Cardiac muscle cell (in vitro differentiated cells and primary cell): Measurements from ENCODE around the gene CRIP1. TPM values are rescaled to one million over a fixed set of nuclear protein-coding genes. Genes with fewer than 3 reads are reported as not detected.

ENCODE experiments used
- DNase-seq, 2 donors: peaks; one replicate each; pipeline versions ENCODE4 v3.0.0 to v3.0.0-alpha.2; 2010 to 2017; ENCODE audit warnings: low read depth in 1 of 2, low spot score in 1 of 2
- H3K27ac ChIP-seq: fragments of 200-600 bp; sonication (generic); 2 replicates; pipeline ENCODE4 v1.5.1; 2016
- H3K27me3 ChIP-seq: fragments of 200-600 bp; sonication (generic); 2 replicates; pipeline ENCODE4 v1.6.0; 2016; ENCODE audit warnings: control low read depth
- H3K36me3 ChIP-seq: fragments of 200-600 bp; sonication (generic); 2 replicates; pipeline ENCODE4 v1.5.1; 2016; ENCODE audit warnings: control low read depth
- H3K4me1 ChIP-seq: fragments of 200-600 bp; sonication (generic); 2 replicates; pipeline ENCODE4 v1.8.1; 2017; ENCODE audit warnings: low read depth, mild to moderate bottlenecking, mixed run types
- H3K4me3 ChIP-seq: fragments of 200-600 bp; sonication (generic); 2 replicates; pipeline ENCODE4 v1.5.1; 2016; ENCODE audit warnings: mild to moderate bottlenecking
- H3K9me3 ChIP-seq: fragments of 200-600 bp; sonication (generic); 2 replicates; pipeline ENCODE4 v1.5.1; 2017; ENCODE audit warnings: low read depth, mild to moderate bottlenecking, control low read depth
- polyA plus RNA-seq: library from polyadenylated mRNA; unstranded; fragments of >200 nt; fragmentation: Nextera tagmentation; extraction: Ambion mirVana; gene quantifications from 2 replicates; pipeline ENCODE4 v1.2.1, GENCODE V29; 2016
- total RNA-seq: library from RNA; depleted of rRNA; stranded (reverse); fragments of >200 nt; gene quantifications from 2 replicates; pipeline ENCODE4 v1.2.3, GENCODE V29; 2016
- TF ChIP-seq, protein P1 (sequence below): IDR thresholded peaks from 2 replicates; pipeline ENCODE4 v1.5.1; 2012; ENCODE audit warnings: low read depth, mild to moderate bottlenecking, low read length

Gene CRIP1
- total and polyA plus RNA-seq, 2 experiments from 2014 or later = 51.1 to 196 TPM

DNA sequence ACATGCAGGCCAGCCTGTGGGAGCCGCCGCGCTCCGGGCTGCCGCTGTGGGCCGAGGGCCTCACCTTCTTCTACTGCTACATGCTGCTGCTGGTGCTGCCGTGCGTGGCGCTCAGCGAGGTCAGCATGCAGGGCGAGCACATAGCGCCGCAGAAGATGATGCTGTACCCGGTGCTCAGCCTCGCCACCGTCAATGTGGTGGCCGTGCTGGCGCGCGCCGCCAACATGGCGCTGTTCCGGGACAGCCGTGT, 42.6 kb downstream of the CRIP1 start:
- Histone ChIP-seq H3K4me3 (no peak overlapping the region), H3K36me3 (no peaks in the 10 kb centered on the region)

DNA sequence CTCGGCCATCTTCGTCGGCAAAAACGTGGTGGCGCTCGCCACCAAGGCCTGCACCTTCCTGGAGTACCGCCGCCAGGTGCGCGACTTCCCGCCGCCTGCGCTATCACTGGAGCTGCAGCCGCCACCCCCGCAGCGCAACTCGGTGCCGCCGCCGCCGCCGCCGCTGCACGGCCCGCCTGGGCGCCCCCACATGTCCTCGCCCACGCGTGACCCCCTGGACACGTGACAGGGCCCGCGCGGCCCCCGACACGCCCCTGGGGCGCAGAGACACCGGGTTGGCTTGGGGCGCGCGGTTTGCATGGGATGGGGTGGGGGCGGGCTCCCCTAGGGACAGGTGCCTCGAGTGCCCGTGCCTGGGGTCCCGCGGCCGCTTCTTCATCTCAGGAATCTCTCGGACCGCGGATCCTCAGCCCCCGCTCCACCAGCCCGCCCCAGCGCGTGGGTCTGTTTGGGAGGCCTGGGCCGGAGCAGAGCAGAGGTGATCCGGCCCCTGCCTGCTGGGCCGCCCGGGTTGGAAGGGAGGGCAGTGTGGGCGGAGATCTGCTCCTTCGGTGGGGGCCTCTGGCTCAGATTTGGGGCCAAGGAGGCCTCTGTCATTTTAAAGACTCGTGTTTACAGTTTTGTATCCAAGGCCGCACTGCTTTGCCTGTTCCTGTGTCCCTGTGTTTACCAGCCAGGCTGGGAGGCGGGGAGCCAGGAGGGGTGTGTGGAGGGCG, 43.0 kb downstream of the CRIP1 start:
- Histone ChIP-seq H3K27ac (no peak overlapping the region), H3K4me3 (no peak overlapping the region), H3K9me3 (no peaks in the 10 kb centered on the region), H3K4me1 (no peaks in the 10 kb centered on the region), H3K27me3 (no peaks in the 10 kb centered on the region), H3K36me3 (no peaks in the 10 kb centered on the region)
- no peak for DNase-seq
- TF ChIP-seq, protein P1, sequence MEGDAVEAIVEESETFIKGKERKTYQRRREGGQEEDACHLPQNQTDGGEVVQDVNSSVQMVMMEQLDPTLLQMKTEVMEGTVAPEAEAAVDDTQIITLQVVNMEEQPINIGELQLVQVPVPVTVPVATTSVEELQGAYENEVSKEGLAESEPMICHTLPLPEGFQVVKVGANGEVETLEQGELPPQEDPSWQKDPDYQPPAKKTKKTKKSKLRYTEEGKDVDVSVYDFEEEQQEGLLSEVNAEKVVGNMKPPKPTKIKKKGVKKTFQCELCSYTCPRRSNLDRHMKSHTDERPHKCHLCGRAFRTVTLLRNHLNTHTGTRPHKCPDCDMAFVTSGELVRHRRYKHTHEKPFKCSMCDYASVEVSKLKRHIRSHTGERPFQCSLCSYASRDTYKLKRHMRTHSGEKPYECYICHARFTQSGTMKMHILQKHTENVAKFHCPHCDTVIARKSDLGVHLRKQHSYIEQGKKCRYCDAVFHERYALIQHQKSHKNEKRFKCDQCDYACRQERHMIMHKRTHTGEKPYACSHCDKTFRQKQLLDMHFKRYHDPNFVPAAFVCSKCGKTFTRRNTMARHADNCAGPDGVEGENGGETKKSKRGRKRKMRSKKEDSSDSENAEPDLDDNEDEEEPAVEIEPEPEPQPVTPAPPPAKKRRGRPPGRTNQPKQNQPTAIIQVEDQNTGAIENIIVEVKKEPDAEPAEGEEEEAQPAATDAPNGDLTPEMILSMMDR = no peak

More for the DNA sequence above, 42.6 kb downstream of the CRIP1 start:
- TF ChIP-seq, protein P1 = no peak
- H3K4me1 ChIP-seq = no peaks in the 10 kb centered on the region
- no peaks in the 10 kb centered on the region for H3K27me3 ChIP-seq
- no peak overlapping the region for H3K27ac ChIP-seq
- no peak for DNase-seq
- no peaks in the 10 kb centered on the region for H3K9me3 ChIP-seq

DNA sequence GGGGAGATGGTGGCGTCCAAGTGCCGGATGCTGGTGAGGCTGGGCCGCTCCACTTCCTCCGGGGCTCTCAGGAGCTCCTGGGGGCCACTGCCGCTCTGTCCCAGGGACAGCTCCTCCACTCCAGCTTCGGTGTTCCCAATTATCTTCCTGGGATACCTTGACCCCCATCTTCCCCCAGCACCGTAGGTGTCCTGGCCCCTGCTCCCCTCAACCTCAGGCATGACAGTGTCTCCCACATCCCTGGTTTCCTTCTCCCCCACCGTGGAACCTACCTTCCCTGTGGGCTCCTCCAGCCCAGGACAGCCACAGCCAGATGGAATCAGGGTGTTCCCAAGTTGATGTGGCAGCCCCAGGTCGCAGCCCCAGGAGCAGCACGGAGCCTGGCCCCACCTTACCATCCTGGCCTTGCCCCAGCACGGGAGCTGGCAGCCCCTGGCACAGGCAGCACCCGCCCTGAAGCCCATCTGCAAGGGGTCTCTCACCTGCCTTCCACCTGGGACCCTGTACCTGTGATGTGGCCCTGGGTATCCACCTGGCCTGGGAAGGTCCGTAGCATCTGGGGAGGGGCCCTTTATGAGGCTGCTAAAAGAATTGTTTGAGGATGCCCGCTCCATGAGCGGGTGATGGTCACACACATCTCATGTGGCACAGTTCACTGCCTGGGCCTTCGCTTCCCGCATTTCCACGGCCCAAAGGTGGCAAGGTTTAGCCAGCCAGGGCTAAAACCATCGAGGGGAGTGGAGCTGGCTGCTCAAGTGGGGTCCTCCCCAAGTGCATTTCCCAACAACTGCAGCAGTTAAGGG, 43.8 kb downstream of the CRIP1 start:
- no peaks in the 10 kb centered on the region for H3K9me3 ChIP-seq
- H3K36me3 ChIP-seq = no peaks in the 10 kb centered on the region
- no peak for DNase-seq
- no peak overlapping the region for H3K27ac ChIP-seq
- no peak overlapping the region for H3K4me3 ChIP-seq
- H3K4me1 ChIP-seq = no peaks in the 10 kb centered on the region
- no peaks in the 10 kb centered on the region for H3K27me3 ChIP-seq
- TF ChIP-seq, protein P1 = no peak

DNA sequence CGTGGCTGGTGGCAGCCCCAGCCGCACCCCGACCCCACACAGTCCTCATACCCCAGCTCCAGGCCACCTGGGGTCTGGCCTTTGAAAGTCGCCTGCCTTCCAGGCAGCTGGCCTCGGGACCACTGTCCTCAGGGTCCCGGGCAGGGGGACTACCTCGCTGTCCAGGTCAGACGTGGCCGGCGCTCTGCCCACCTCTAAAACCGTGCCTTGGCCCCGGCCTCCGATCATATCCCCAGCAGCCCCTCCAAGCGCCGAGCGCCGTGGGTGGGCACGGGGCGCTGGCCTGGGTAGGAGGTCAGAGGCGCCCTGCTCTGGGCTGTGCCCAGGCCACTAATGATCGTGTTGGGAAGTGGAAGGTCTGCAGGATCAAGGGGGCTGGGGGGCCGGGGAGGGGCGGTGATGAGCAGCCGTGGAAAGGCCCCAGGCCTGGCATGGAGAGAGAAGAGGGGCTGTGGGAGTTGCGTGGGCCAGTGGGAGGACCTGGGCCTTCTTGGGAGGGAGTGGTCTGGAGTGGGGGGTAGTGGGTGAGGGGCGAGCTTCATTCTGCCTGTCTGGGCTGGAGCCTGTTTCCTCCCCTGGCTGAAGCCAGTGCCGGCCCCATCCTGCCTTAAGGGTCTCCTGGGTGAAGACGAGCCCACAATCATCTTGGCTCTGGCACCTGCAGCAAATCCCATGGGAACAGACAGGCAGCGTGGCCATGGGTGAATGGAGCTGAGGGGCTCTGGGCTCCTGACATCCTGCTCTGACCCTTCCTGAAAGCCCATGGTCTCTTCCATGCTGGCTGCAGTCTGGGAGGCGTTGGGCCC, 44.6 kb downstream of the CRIP1 start:
- no peaks in the 10 kb centered on the region for H3K36me3 ChIP-seq
- no peaks in the 10 kb centered on the region for H3K9me3 ChIP-seq
- no peak overlapping the region for H3K4me3 ChIP-seq
- no peak for DNase-seq
- H3K27ac ChIP-seq = no peak overlapping the region
- H3K4me1 ChIP-seq = no peaks in the 10 kb centered on the region
- TF ChIP-seq, protein P1 = no peak
- no peaks in the 10 kb centered on the region for H3K27me3 ChIP-seq

DNA sequence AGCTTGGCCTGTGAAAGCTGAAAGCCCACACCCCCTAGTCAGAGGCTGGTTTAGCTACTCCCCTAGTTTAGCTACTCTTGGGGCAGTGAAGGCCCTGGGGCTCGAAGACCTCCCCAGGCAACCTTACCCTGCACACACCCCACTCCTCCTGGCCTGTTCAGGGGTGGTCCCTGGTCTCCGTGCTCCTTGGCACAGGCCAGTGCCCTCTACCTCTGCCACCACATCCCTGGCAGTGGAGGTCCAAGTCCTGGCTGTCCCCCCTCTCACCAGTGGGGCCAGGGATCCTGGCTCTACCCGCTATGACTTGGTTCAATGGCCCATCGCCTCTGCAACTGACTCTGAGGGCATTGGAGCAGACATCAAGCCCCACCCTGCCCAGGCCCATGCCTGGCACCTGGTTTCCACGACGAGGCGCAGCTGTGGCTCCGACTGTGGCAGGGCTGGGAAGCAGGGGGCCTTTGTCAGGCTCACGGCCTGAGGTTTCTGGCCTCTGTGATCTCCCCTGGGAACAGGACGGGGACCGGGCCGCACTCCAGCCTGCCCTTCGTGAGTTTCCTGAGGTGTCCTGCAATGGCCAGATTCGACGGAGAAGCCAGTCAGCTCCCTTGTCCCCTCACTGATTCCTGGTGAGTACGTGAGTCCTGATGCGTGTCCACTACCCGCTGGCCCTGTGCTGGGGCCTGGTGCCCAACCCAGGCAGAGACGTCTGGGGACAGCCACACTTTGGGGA, 45.4 kb downstream of the CRIP1 start:
- Histone ChIP-seq H3K27me3 (no peaks in the 10 kb centered on the region), H3K9me3 (no peaks in the 10 kb centered on the region), H3K27ac (no peak overlapping the region), H3K4me1 (no peaks in the 10 kb centered on the region), H3K36me3 (no peaks in the 10 kb centered on the region), H3K4me3 (no peak overlapping the region)
- TF ChIP-seq, protein P1 = no peak
- no peak for DNase-seq
